NCI-H2196 (cell line): ENCODE results near the gene ZNF316.

Experiments used
- DNase-seq: peaks from one replicate; lab custom pipeline; 2025; ENCODE audit not compliant: unreplicated experiment; lab: John Stamatoyannopoulos, UW

ZNF316 gene

GRCh38 chr7:6680146-6680545, 43.0 kb downstream of the ZNF316 start:
- DNase-seq = no peak

- DNase-seq = no peak
Measured at GRCh38 chr7:6691103-6691502, 54.0 kb downstream of the ZNF316 start.

- no peak for DNase-seq
Measured at GRCh38 chr7:6691609-6692106, 54.5 kb downstream of the ZNF316 start.

GRCh38 chr7:6700793-6701192, 63.7 kb downstream of the ZNF316 start:
- no peak for DNase-seq

GRCh38 chr7:6701860-6702259, 64.7 kb downstream of the ZNF316 start:
- DNase-seq = no peak
